ENCODE results near the gene FREY1. TPM values are rescaled to one million over a fixed set of nuclear protein-coding genes. Genes with fewer than 3 reads are reported as not detected.
"Not testable (repeated sequence)": the region's sequence is repeated elsewhere in the genome, so short reads cannot be mapped to it uniquely, and the experiment has no call there.

FREY1 gene
- total RNA-seq, 6 donors from 2014 or later, result 0.60 to 3.2 (median 1.7) TPM; not detected in 2

GRCh38 chr11:45909594-45910475, 2.8 kb upstream of the FREY1 start:
- WGBS, 2 donors, result 89 to 91% methylated on average over 18 to 32 of the region's 32 CpGs
- TF ChIP-seq, protein P1, sequence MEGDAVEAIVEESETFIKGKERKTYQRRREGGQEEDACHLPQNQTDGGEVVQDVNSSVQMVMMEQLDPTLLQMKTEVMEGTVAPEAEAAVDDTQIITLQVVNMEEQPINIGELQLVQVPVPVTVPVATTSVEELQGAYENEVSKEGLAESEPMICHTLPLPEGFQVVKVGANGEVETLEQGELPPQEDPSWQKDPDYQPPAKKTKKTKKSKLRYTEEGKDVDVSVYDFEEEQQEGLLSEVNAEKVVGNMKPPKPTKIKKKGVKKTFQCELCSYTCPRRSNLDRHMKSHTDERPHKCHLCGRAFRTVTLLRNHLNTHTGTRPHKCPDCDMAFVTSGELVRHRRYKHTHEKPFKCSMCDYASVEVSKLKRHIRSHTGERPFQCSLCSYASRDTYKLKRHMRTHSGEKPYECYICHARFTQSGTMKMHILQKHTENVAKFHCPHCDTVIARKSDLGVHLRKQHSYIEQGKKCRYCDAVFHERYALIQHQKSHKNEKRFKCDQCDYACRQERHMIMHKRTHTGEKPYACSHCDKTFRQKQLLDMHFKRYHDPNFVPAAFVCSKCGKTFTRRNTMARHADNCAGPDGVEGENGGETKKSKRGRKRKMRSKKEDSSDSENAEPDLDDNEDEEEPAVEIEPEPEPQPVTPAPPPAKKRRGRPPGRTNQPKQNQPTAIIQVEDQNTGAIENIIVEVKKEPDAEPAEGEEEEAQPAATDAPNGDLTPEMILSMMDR (IDR thresholded peaks at IDR 0.05), result no peak
- TF ChIP-seq POLR2A (IDR thresholded peaks at IDR 0.05) (no peak), EP300 (IDR thresholded peaks at IDR 0.05) (no peak), POLR2AphosphoS5 (IDR thresholded peaks at IDR 0.05) (no peak)
- Histone ChIP-seq H3K4me3 (no peak overlapping the region), H3K27me3 (no peaks in the 10 kb centered on the region), H3K4me1 (no peaks in the 10 kb centered on the region), H3K27ac (no peak overlapping the region), H3K36me3 (peaks cover 18 to 61% (median 57%) of the 10 kb centered on the region in 4 donors), H3K9me3 (no peaks in the 10 kb centered on the region)
- DNase-seq (no peak), ATAC-seq (ENCODE audit: low FRiP score in 2 of 2) (no peak)

GRCh38 chr11:45907911-45908370, 870 bp upstream of the FREY1 start:
- Histone ChIP-seq H3K4me3 (no peak overlapping the region), H3K27me3 (no peaks in the 10 kb centered on the region), H3K36me3 (peaks cover under 1 to 49% (median 39%) of the 10 kb centered on the region in 4 donors), H3K9me3 (no peaks in the 10 kb centered on the region), H3K4me1 (no peaks in the 10 kb centered on the region), H3K27ac (no peak overlapping the region)
- ATAC-seq (ENCODE audit: low FRiP score in 2 of 2) (peak in 1 of 2 donors; percentile 1), DNase-seq (no peak)
- 73 to 86% methylated on average over 2 to 8 of the region's 8 CpGs for WGBS, 2 donors
- TF ChIP-seq POLR2A (IDR thresholded peaks at IDR 0.05) (no peak), POLR2AphosphoS5 (IDR thresholded peaks at IDR 0.05) (no peak), EP300 (IDR thresholded peaks at IDR 0.05) (no peak)
- TF ChIP-seq, protein P1 (IDR thresholded peaks at IDR 0.05), result no peak

DNA sequence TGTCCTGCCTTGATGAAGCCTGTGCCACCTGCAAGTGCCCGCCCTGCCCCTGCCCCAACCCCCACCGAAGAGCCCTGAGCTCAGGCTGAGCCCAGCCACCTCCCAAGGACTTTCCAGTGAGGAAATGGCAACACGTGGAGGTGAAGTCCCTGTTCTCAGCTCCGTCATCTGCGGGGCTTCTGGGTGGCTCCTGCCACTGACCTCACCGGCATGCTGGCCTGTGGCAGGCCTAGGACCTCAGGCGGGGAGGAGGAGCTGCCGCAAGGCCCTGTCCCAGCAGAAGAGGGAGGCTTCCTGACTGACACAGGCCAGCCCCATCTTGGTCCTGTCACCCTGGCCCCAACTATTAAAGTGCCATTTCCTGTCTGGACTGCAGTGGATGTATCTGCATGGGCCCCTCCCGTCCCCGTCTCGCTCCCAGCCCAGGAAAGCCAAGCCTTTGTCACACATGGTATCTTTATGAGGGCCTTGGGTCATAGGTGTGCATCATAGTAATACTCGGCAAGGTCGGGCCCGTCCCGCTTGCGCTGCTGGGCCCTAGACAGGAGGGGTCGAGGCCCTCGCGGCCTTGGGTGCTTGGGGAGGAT, 882 bp downstream of the FREY1 start:
- Histone ChIP-seq H3K4me1 (peaks cover 0 to 3% (median 1%) of the 10 kb centered on the region in 4 donors), H3K27ac (no peak overlapping the region), H3K27me3 (no peaks in the 10 kb centered on the region), H3K9me3 (no peaks in the 10 kb centered on the region), H3K4me3 (no peak overlapping the region), H3K36me3 (peaks cover 0 to 36% (median 25%) of the 10 kb centered on the region in 4 donors)
- TF ChIP-seq POLR2A (IDR thresholded peaks at IDR 0.05) (no peak), POLR2AphosphoS5 (IDR thresholded peaks at IDR 0.05) (no peak), EP300 (IDR thresholded peaks at IDR 0.05) (no peak)
- TF ChIP-seq, protein P1 (IDR thresholded peaks at IDR 0.05), result no peak
- ATAC-seq (ENCODE audit: low FRiP score in 2 of 2), result no peak
- 68 to 84% methylated on average over 10 to 15 of the region's 19 CpGs for WGBS, 2 donors
- peak in 1 of 2 donors; percentile 61 for DNase-seq

DNA sequence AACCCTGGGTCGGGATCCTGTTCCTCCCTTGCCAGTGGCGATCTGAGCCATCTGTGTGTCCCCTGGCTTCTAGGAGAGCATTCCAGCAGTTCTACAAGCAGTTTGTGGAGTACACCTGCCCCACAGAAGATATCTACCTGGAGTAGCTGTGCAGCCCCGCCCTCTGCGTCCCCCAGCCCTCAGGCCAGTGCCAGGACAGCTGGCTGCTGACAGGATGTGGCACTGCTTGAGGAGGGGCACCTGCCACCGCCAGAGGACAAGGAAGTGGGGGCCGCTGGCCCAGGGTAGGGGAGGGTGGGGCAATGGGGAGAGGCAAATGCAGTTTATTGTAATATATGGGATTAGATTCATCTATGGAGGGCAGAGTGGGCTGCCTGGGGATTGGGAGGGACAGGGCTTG, 1.5 kb downstream of the FREY1 start:
- H3K36me3 ChIP-seq, result peaks cover 0 to 29% (median 19%) of the 10 kb centered on the region in 4 donors
- H3K27ac ChIP-seq; H3K9me3 ChIP-seq; H3K27me3 ChIP-seq; H3K4me1 ChIP-seq; ATAC-seq (ENCODE audit: low FRiP score in 2 of 2); H3K4me3 ChIP-seq: not testable (repeated sequence)
- 40 to 42% methylated on average over 1 to 6 of the region's 6 CpGs for WGBS, 2 donors
- DNase-seq, result peak in 1 of 2 donors; percentile 66

- TF ChIP-seq EP300 (IDR thresholded peaks at IDR 0.05) (no peak), POLR2A (IDR thresholded peaks at IDR 0.05) (no peak), POLR2AphosphoS5 (IDR thresholded peaks at IDR 0.05) (no peak)
- TF ChIP-seq, protein P1 (IDR thresholded peaks at IDR 0.05), result no peak
- ATAC-seq (ENCODE audit: low FRiP score in 2 of 2), result no peak
- H3K4me3 ChIP-seq, result no peak overlapping the region
- H3K27ac ChIP-seq, result no peak overlapping the region
- no peaks in the 10 kb centered on the region for H3K27me3 ChIP-seq
- WGBS, 2 donors, result 91 to 96% methylated on average over 19 of the region's 19 CpGs
- peaks cover 9 to 14% (median 11%) of the 10 kb centered on the region in 4 donors for H3K4me1 ChIP-seq
- no peaks in the 10 kb centered on the region for H3K9me3 ChIP-seq
- peak in 1 of 2 donors; percentile 75 for DNase-seq
- peaks cover 0 to 25% (median 14%) of the 10 kb centered on the region in 4 donors for H3K36me3 ChIP-seq
Measured at GRCh38 chr11:45905095-45905494, 2.0 kb downstream of the FREY1 start.

All from upper lobe of left lung (tissue), 6 donors.